ENCODE results near the gene RNF144A.

Gene RNF144A

DNA sequence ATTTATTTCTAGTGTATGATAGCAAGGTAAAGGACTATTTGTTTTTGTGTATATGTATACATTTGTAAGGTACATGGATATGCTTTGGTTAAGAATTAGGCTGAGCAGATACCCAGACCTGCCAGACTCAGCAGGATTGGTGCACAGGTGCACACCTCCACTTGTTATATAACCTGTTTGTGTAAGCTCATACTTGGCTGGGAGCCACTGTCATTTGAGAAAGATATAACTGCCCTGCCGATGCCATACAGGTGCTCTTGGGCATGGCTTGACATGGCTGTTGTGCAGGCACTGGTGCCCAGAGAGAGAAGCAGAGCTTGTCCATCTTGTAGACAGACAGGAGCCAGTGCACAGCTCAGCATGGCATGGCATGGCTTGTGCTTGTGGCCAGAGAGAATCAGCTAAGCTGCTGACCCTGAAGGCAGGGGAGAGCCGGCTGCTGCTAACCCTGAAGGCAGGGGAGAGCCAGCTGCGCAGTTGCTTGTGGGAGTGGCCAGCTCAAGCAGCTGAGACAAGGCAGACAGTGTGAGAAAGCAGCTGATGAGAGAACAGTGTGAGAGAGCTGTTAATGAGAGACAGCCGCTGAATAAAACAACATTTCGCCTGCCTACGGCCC lies 136.5 kb downstream of the RNF144A start:
- no peak overlapping the region for H3K4me3 ChIP-seq (replicated peaks in 1 of 2; ENCODE audit: low read depth in 2 of 2, low read length in 2 of 2)
- DNase-seq (ENCODE audit: low read depth in 2 of 2), result no peak
- TF ChIP-seq, protein P1, sequence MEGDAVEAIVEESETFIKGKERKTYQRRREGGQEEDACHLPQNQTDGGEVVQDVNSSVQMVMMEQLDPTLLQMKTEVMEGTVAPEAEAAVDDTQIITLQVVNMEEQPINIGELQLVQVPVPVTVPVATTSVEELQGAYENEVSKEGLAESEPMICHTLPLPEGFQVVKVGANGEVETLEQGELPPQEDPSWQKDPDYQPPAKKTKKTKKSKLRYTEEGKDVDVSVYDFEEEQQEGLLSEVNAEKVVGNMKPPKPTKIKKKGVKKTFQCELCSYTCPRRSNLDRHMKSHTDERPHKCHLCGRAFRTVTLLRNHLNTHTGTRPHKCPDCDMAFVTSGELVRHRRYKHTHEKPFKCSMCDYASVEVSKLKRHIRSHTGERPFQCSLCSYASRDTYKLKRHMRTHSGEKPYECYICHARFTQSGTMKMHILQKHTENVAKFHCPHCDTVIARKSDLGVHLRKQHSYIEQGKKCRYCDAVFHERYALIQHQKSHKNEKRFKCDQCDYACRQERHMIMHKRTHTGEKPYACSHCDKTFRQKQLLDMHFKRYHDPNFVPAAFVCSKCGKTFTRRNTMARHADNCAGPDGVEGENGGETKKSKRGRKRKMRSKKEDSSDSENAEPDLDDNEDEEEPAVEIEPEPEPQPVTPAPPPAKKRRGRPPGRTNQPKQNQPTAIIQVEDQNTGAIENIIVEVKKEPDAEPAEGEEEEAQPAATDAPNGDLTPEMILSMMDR (IDR thresholded peaks at IDR 0.05; ENCODE audit: low read depth, low read length), result no peak

DNA sequence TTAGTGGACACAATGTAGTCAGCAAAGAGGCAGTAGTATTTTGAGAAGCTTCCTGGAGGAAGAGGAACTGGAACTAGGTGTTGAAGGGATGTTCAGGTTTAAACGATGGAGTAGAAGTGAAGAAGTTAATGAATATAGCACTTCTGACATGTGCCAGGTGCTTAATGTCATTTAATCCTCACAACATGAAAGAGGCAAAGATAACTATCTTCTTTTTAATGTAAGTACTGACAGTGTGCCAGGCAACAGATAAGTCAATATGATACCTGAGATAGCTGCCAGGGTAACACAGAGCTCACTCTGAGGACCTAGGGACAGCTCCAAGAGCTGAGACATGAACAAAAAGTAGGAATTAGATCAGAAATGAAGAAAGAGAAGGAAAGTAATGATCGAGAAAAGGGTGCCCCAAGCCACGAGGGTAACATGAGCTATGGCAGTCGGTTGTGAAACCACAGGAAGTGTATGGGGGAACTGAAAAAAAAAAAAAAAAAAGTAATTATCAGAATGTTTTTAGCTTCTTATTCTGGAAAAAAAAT lies 140.7 kb downstream of the RNF144A start:
- no peak overlapping the region for H3K4me3 ChIP-seq (replicated peaks in 1 of 2; ENCODE audit: low read depth in 2 of 2, low read length in 2 of 2)
- TF ChIP-seq, protein P1 (IDR thresholded peaks at IDR 0.05; ENCODE audit: low read depth, low read length), result no peak
- no peak for DNase-seq (ENCODE audit: low read depth in 2 of 2)

DNA sequence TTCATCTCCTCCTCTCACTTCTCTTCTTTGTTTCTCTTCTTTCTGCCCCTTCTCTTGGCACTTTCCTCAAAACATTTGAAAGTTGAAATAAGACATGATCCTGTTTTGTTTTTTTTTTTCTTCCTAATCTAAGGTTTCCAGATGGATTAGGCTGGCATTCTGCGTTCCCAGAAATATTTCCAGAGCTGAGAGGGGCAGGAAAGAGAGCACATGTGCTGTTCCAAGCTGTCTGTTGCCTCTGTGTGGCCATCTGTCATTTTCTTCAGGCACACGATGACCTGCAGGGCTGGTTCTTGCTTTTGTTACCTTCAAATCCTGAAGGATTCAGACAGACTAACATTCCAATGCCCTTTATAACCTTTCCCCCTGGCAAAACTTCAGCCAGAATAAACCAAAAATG lies 142.9 kb downstream of the RNF144A start:
- DNase-seq (ENCODE audit: low read depth in 2 of 2), result no peak
- H3K4me3 ChIP-seq (replicated peaks in 1 of 2; ENCODE audit: low read depth in 2 of 2, low read length in 2 of 2), result no peak overlapping the region
- TF ChIP-seq, protein P1 (IDR thresholded peaks at IDR 0.05; ENCODE audit: low read depth, low read length), result no peak

DNA sequence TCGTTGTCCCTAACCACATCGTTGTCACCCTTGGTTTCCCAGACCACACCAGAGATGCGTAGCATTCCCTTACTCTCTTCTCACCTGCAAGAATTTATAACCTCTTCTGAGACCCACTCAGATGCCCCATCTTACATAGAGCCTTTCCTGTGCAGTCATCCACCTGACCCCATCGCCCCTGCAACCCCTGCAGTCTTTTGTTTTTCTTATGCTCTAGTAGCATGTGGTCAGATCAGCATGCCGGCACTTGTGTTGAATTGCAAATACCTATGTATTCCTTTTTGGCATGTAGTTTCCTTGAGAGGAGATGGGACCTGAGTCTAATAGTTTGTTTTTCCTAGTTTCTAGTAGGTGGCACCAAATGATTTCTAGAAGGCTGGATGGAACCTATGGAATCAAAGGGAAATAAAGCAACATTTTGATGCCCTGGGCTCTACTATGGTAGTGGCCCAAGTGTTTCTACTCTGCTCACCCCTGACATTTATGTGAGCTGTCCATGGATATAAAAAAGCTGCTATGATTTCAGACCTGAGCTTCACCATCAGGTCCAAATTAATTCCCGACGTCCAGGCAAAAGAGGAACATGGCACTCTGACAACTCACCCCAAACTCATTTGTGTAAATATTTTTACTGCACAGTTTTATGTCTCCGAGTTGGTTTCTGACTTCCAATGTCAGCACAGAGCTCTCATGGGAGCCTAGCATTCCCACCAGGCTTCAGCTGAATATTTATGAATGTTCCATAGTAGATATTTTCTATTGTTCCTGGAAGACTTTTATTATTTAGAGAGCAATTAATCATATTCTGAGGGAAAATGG lies 143.6 kb downstream of the RNF144A start:
- TF ChIP-seq, protein P1 (IDR thresholded peaks at IDR 0.05; ENCODE audit: low read depth, low read length), result no peak

DNA sequence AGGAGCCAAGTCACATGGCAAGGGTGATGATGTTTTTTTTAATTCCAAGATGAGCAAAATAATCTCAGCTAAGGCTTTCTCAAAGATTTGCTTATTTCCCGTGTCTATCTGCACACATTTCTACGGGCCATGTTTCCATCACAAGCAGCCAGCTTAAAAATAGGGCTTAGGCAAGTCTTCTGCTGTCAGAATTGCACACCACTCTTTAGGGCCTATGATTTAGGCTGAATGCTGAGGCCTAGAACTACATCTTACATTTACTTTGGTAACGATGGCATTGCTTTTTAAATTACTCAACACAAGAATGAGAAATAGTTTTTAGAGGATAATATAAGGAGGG lies 144.2 kb downstream of the RNF144A start:
- no peak overlapping the region for H3K4me3 ChIP-seq (replicated peaks in 1 of 2; ENCODE audit: low read depth in 2 of 2, low read length in 2 of 2)
- TF ChIP-seq, protein P1 (IDR thresholded peaks at IDR 0.05; ENCODE audit: low read depth, low read length), result no peak
- DNase-seq (ENCODE audit: low read depth in 2 of 2), result no peak

More for the DNA sequence above, 143.6 kb downstream of the RNF144A start:
- no peak overlapping the region for H3K4me3 ChIP-seq (replicated peaks in 1 of 2; ENCODE audit: low read depth in 2 of 2, low read length in 2 of 2)
- no peak for DNase-seq (ENCODE audit: low read depth in 2 of 2)

DNA sequence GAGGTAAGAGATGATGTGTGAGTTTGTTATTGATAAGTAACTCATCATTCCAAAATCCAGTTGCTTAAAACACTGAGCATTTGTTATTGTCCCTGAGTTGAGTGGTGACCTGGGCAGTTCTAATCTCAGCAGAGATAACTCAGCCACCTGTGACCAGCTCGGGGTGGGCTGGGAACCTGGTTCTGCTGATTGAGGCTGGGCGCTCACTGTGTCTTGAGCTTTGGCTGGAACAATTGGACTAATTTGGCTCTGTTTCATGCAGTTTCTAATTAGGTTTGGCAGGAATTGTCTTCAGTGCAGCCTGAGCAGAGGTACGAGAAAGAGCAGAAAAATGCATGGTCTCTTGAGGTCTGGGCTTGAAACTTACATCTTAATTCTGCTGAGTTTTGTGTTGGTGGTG lies 144.7 kb downstream of the RNF144A start:
- TF ChIP-seq, protein P1 (IDR thresholded peaks at IDR 0.05; ENCODE audit: low read depth, low read length), result no peak
- DNase-seq (ENCODE audit: low read depth in 2 of 2), result no peak
- no peak overlapping the region for H3K4me3 ChIP-seq (replicated peaks in 1 of 2; ENCODE audit: low read depth in 2 of 2, low read length in 2 of 2)
